GM12875 (cell line): ENCODE results near the gene BCORL1.

Source experiments
- H3K4me3 ChIP-seq: one replicate; pipeline ENCODE4 v1.5.1; 2011; ENCODE audit warnings: low read depth, low read length, control low read depth
- TF ChIP-seq, protein P1 (sequence below): IDR thresholded peaks from 2 replicates; pipeline ENCODE4 v1.5.1; 2011; ENCODE audit warnings: low read depth, mild to moderate bottlenecking, control low read depth, inconsistent platforms, low read length, moderate library complexity, borderline replicate concordance; ENCODE audit not compliant: insufficient read depth

Gene BCORL1

GRCh38 chrX:130094696-130095095, 112.3 kb downstream of the BCORL1 start:
- H3K4me3 ChIP-seq, result no peak overlapping the region
- TF ChIP-seq, protein P1, sequence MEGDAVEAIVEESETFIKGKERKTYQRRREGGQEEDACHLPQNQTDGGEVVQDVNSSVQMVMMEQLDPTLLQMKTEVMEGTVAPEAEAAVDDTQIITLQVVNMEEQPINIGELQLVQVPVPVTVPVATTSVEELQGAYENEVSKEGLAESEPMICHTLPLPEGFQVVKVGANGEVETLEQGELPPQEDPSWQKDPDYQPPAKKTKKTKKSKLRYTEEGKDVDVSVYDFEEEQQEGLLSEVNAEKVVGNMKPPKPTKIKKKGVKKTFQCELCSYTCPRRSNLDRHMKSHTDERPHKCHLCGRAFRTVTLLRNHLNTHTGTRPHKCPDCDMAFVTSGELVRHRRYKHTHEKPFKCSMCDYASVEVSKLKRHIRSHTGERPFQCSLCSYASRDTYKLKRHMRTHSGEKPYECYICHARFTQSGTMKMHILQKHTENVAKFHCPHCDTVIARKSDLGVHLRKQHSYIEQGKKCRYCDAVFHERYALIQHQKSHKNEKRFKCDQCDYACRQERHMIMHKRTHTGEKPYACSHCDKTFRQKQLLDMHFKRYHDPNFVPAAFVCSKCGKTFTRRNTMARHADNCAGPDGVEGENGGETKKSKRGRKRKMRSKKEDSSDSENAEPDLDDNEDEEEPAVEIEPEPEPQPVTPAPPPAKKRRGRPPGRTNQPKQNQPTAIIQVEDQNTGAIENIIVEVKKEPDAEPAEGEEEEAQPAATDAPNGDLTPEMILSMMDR, result no peak

DNA sequence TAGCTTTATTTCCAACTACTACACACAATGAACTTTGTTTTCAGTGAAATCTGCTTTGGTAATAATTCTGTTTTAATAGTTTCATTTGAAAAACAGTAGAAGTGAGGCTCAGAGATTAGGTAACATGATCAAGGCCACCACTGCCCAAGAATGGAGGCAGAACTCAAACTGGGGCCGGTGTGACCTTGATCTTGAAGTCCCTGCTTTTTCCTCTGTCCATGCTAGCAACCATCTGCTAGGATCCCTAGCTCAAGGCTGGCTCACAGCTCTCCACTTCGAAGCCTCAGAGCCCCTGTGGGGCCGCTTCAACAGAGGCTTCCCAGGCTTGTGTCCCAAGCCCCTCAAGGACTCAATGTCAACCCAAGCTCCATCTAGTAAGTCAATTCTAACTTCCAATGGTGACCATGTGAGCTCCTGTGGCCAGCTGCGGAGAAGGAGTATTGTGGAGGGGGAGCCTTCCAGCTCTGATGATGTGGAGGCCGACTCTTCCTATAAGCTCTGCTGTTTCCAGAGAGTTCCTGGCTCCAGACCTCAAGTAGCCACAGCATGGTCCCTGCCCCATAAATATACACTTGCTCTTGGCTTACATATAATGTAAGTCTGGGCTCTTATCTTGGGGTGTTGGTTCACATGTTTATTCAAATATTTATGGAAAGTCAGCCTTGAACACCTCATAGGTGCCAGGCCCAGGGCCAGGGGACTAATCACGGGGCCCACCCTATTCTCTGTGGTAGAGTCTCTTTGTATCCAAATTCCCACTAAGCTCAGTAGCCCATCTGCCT, 113.0 kb downstream of the BCORL1 start:
- no peak overlapping the region for H3K4me3 ChIP-seq
- TF ChIP-seq, protein P1, result no peak

- TF ChIP-seq, protein P1, result no peak
- H3K4me3 ChIP-seq, result no peak overlapping the region
Observed at GRCh38 chrX:130097507-130098209, 115.2 kb downstream of the BCORL1 start.

DNA sequence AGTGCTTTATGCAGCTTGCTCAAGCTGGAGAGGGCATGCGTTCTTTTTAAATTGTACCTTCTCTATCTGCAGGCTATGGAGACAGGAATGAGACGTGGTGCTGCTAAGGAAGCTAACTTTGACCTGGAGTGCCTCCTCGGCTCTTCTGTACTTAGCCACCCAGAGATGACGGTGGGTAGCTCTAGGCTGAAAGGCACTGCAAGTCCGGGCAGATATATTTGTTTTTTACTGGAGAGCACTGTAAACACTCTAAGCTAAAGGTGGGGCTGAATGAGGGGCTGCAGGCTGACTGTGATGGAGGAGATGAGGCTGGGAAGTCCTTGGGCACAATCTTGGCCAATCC, 115.7 kb downstream of the BCORL1 start:
- no peak overlapping the region for H3K4me3 ChIP-seq
- TF ChIP-seq, protein P1, result no peak

GRCh38 chrX:130100180-130100579, 117.7 kb downstream of the BCORL1 start:
- no peak overlapping the region for H3K4me3 ChIP-seq
- TF ChIP-seq, protein P1, result no peak

DNA sequence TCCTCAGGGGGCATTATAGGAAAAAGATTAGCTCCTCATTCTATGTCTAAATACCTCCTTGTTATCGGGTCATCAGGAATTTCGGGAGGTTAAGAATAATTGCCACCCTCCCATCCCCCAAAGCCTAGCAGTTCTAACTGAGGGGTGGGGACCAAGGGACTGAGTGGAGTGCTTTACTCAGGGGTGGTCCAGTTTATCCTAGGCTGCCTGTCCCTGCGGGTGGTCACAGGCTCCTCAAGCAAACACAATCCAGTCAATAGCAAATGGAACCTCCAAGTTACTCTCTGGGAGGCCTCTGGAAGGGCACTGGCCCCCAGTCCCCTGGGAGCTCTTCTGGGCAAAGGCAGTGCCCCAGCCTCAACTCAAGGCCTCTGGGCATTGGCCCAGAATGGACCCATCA, 121.2 kb downstream of the BCORL1 start:
- TF ChIP-seq, protein P1, result no peak
- H3K4me3 ChIP-seq, result no peak overlapping the region

DNA sequence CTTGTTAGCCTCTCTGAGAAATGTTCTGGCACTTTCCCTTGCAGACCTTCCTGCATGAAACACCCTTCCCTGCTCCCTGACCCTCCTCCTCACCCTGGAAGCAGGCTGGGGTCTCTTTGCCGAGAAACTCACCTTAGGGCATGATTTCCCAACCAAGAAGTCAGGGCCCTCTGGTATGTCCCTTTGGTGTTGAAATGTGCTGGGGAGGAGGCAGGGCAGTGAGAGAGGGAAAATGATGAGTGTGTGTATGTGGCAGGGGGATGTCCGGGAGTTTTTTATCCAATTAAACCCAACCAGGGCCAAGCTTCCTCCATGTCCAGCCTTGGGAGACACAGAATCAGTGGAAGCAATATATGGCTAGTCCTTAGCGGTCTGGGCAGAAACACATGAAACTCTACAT, 122.8 kb downstream of the BCORL1 start:
- H3K4me3 ChIP-seq, result no peak overlapping the region
- TF ChIP-seq, protein P1, result no peak
